Activated CD8-positive, alpha-beta memory T cell treated with anti-CD3 and anti-CD28 coated beads for 1 hour (primary cell): ENCODE results near the gene EML6.
"Not testable (repeated sequence)": the region's sequence is repeated elsewhere in the genome, so short reads cannot be mapped to it uniquely, and the experiment has no call there.

Experiments used
- DNase-seq, 2 donors: peaks; one replicate each; pipeline ENCODE4 v3.0.0-alpha.2; 2020; ENCODE audit warnings: low read depth in 1 of 2; ENCODE audit errors: extremely low read depth in 1 of 2

The EML6 gene

DNA sequence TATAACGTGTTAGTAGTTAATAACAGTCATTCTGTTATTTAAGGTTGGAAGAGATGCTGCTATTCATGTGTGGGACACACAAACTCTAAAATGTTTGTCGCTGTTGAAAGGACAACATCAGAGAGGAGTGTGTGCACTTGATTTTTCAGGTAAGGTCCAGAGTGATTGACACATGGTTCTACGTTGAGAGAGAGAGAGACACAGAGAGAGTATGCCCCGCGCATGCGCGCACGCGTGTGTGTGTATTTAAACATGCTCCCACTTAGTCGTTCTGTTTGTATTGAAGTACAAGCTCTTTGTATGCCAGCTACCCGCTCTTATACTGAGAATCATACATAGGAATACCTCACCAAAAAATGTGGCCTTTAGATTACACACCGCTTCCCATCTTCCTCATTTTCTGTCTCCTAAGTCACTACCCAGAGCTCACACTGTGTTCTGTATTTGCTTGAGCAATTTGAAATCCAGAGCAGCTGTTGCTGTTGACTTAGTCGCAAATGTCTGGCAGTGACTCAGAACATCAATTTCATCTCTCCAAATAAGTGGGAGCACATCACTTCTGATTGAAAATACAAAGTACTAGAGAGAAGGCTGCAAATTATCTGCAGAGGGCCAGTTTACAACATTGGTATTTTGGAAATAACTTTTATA, 148.1 kb downstream of the EML6 start:
- DNase-seq: no peak

GRCh38 chr2:54872780-54873179, 149.3 kb downstream of the EML6 start:
- DNase-seq: no peak

DNA sequence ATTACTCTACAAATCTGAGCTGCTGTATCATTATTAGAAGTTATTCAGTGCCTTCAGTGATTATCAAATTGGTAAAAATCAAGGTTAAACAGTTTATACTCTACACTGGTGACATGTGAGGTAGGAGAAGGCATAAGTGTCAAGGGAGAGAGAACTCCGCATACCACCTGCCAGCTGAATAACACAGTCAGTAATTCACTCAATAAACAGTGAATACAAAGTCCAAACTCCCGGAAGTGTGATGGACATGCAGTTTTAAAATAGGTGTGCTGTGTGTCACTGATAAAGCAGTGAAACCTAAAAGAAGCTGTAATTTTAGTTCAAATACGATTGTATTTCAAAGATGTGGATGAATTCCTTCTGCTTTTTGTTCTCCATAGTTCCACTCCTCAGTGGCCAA, 149.8 kb downstream of the EML6 start:
- DNase-seq: not testable (repeated sequence)

- no peak for DNase-seq
These were observed 153.3 kb downstream of the EML6 start for GRCh38 chr2:54876764-54877163.

- DNase-seq: no peak
These were observed 154.7 kb downstream of the EML6 start for GRCh38 chr2:54878182-54878581.

DNA sequence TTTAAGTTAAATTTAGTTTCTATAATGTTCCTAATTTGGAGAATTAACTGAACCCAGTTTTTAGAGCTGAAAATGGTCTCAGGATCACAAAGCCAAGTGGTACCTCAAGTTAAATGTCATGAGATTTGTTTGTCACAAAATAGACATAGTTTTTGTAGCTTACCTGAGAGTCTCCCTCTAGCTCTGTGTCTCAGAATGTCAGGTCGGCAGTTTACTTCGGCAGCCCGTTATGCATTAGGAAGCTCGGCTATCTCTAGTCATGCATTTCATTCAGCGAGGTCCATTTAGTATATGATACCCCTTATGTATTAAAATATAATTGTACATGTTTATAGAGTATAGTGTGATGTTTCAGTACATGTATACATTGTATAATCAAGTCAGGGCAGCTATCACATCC, 155.6 kb downstream of the EML6 start:
- no peak for DNase-seq

DNA sequence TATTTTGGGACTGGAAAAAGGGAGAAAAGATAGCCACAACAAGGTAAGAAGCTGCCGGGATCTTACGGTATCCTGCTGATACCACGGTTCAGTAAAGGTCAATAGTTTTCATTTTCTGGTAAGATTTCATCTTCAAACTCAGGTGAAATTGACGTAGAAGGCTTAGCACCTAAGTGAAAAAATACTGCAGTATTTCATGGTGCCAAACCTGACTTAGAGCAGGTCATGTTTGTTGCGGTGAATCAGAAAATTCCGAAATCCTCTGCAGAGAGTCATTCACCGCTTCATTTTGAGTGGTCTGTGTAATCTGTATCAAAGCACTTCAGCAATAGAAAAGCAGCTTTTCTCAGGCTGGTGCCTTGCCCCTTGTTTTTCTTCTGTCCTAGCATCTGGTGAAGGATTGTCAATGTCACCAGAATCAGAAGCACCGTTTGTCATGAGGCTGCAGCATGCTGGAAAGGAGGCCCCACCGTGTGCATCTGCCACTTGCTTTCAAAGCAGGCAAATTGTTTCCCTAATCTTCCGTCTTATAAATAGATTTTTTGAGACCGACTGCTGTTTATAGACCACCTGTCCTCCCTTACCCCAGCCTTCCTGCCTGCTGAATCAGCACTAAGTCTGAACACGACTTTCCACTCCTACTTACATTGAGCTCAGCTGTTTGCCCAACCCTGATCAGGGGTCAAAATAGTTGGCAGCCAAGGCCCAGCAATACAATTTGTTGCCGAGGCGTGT, 156.3 kb downstream of the EML6 start:
- no peak for DNase-seq

DNA sequence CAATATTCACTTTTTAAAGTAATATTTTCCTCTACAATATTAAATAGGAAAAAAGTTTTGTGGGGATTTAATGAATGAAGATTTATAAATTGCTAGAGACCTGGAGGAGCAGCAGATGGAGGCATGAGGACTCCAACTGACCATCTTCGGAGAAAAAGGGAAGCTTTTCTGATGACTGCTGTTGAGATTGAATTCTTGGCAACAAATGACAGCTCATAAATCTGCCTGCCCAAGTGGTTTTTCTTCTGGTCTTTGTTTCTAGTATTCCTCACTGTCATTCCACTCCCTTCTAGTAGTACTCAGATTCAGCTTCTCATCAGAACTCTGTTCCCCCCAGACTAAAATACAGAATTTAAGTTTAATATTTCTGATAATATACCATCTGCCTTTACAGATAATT, 157.0 kb downstream of the EML6 start:
- no peak for DNase-seq

DNA sequence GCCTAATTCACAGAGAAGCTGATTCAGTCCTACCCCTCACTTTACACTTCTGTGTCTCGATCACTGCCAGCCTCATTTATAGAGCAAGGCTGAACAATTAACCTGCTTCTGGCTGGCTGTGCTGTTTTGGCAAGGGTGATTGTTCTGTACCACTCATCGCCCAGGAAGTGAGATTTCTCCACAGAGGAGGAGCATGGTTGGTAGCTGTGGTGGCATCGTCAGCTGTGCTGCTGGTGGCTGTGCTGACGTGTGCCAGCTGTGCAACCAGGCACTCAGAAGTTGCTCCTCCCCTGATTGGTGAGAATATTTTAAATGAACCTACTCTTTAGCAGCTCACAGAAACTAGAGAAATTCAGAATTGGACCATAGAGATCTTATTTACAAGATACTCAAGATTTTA, 158.3 kb downstream of the EML6 start:
- no peak for DNase-seq

DNA sequence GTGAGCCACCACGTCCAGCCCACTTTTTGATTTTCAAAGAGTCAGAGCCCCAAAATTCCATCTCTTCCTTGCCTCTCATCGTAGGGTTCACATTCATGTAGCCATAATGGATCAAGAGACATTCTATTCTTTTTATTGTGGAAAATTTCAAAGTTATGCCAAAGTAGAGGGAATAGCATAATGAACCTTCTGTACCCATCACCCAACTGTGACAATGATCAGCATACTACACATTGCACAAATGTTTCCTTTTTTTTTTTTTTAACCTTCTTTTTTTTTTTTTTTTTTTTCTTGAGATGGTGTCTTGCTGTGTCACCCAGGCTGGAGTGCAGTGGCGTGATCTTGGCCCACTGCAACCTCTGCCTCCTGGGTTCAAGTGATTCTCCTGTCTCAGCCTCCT, 162.4 kb downstream of the EML6 start:
- no peak for DNase-seq

- no peak for DNase-seq
These were observed 164.5 kb downstream of the EML6 start for GRCh38 chr2:54887850-54888545.

DNA sequence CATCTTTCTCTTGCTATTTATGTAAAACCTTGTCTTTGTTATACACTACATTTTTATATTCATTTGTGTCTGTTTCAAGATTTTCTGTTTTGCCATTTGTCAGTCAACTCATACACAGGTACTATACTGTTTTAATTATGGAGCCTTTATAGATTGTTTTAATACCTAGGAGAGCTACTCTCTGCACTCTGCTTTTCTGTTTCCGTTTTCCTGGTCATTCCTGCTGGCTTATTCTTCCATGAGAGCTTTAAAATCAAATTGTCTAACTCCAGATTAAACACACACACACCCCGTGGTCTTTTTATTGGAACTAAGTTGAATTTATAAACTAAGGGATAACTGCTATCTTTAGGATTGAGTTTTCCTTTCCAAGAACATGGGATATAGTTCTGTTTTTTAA, 165.6 kb downstream of the EML6 start:
- no peak for DNase-seq

DNA sequence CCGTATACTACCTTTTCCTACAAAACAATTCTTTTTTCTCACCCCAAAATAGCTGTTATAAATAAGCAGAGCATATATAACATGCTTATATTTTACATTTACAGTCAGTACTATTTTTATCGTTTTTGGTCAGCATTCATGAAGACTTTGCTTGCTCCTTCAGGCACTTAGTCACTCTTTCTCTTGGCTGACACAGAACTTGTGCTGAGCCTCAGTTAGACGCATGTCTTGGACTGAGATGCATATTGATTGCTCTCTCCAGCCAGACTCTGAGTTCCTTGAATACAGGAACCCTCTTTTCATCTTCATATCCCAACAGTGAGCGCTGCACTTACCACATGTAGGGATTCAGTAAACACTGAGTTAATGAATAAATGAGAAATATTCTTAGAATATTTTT, 168.4 kb downstream of the EML6 start:
- no peak for DNase-seq

DNA sequence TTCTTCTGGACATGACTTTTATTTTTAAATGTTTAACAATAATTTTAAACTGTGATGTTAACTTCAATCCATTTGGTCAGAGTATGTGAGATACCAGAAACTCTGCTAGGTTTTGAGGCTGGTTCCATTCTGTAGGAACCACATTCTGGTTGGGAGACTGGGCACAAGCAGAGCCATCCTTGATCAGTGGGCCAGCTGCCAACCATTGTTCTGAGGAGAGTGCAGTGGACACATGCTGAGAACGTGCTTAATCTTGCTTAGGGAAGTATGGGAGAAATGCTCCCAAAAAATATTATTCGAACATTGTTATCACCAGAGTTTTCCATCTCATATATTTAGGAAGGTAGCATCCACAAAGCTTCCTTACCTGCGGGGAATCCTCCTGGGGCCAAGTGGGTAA, 171.0 kb downstream of the EML6 start:
- no peak for DNase-seq

GRCh38 chr2:54895730-54896129, 172.3 kb downstream of the EML6 start:
- DNase-seq: no peak

- DNase-seq: no peak
These were observed 174.2 kb downstream of the EML6 start for GRCh38 chr2:54897420-54898310.

DNA sequence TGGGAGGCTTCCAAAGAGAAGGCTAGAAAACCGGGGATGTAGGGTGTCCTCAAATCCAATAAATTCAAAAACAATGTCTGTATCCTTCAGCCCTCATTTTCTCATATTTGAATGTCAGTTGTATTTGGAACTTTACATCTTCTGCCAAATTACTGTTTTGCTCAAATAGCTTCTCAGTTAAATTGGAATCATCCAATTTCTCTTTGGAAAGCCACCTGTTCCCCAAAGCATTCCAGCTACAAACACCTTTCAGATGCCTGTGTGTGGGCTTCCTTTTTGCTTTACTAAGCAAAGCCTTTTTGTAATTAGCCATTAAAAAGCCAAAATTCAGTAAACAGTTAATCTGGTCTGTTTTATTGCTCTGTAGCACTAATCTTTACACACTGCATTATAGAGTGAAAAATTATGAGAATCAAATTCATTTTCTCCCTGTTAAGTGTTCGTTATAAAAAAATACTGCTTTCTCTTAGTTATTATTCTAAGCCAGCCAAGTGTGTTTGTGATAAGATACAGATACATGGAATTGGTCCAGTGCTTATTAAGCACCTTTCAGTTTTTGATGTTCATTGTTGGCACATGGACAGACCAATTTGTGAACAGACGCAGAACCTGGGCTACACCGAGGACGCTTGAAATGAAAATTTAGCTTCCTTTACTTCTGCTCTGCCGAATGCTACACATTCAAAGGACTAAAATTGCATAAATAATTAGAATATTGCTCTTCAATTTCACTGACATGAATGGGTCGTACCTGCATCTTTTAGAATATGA, 175.2 kb downstream of the EML6 start:
- DNase-seq: no peak

- no peak for DNase-seq
These were observed 176.2 kb downstream of the EML6 start for GRCh38 chr2:54899576-54900200.

DNA sequence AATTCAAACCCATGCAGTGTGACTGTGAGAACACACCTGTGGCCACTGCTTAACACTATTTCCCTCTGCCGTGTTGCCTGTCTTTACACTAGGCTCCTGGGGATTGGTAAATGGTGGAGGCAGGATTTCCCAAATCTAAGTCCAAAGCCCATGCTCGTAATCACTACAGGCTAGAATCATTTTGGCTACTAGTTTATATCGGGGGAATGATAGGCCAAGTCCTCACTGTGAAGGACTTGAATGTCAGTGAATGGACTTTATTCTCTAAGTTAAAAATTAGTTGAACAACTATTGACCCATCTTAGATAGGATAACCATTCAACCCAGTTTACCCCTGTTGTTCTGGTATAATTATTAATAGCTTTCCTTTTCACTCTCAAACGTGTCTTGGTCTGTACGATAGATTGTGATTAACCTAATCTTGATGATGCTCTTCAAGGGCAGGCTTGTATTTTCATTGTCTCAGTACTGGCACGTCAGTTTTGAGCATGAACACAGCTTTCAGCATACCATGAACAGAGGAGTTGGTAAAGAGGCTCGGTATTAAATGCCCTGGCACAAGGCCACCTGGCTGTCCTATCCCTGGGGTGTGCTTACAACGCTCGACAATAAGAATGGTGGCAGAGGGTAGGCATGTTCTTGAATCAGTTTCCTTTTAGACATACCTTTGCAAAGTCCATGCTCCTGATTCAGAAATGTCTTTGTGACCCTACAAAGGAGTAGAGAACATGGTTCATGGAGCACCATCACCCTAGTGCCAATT, 177.9 kb downstream of the EML6 start:
- DNase-seq: no peak
